GM21717 (cell line): ENCODE data around the gene FNDC5.

Experiments
- ATAC-seq: cut with Tn5 transposase; IDR thresholded peaks from one replicate; pipeline ENCODE4 v1.9.1; 2021; ENCODE audit warnings: mild to moderate bottlenecking, moderate library complexity; ENCODE audit not compliant: unreplicated experiment

The FNDC5 gene

GRCh38 chr1:32898056-32898455, 27.3 kb upstream of the FNDC5 start:
- no peak for ATAC-seq

GRCh38 chr1:32897082-32898049, 26.7 kb upstream of the FNDC5 start:
- no peak for ATAC-seq

GRCh38 chr1:32896451-32896850, 25.7 kb upstream of the FNDC5 start:
- no peak for ATAC-seq

GRCh38 chr1:32895325-32896215, 24.9 kb upstream of the FNDC5 start:
- no peak for ATAC-seq

- no peak for ATAC-seq
Observed at GRCh38 chr1:32894681-32895080, 24.0 kb upstream of the FNDC5 start.

GRCh38 chr1:32894019-32894600, 23.4 kb upstream of the FNDC5 start:
- ATAC-seq: no peak

- ATAC-seq: no peak
Observed at GRCh38 chr1:32893198-32894018, 22.7 kb upstream of the FNDC5 start.

- ATAC-seq: no peak
Observed at GRCh38 chr1:32892368-32893197, 21.9 kb upstream of the FNDC5 start.

GRCh38 chr1:32891630-32892029, 20.9 kb upstream of the FNDC5 start:
- no peak for ATAC-seq

- no peak for ATAC-seq
Observed at GRCh38 chr1:32891241-32891570, 20.5 kb upstream of the FNDC5 start.

- ATAC-seq: no peak
Observed at GRCh38 chr1:32890516-32891240, 20.0 kb upstream of the FNDC5 start.

GRCh38 chr1:32889731-32890278, 19.1 kb upstream of the FNDC5 start:
- ATAC-seq: no peak

GRCh38 chr1:32888677-32889420, 18.1 kb upstream of the FNDC5 start:
- ATAC-seq: no peak

GRCh38 chr1:32888134-32888533, 17.4 kb upstream of the FNDC5 start:
- ATAC-seq: no peak

- no peak for ATAC-seq
Observed at GRCh38 chr1:32887623-32888022, 16.9 kb upstream of the FNDC5 start.

GRCh38 chr1:32886828-32887414, 16.2 kb upstream of the FNDC5 start:
- ATAC-seq: no peak

GRCh38 chr1:32886004-32886827, 15.5 kb upstream of the FNDC5 start, which contains the start of gene HPCA:
Gene HPCA (plus strand): TSS chr1:32886491. CDS start chr1:32888899, 2,408 bp downstream.
- ATAC-seq: no peak
